NCI-H345 treated with DMSO at 0.1 percent for 48 hours (cell line): ENCODE data around the gene SLC28A3.

Source experiments
- DNase-seq: peaks from one replicate; lab custom pipeline; 2025; ENCODE audit not compliant: unreplicated experiment; lab: John Stamatoyannopoulos, UW

Gene SLC28A3

DNA sequence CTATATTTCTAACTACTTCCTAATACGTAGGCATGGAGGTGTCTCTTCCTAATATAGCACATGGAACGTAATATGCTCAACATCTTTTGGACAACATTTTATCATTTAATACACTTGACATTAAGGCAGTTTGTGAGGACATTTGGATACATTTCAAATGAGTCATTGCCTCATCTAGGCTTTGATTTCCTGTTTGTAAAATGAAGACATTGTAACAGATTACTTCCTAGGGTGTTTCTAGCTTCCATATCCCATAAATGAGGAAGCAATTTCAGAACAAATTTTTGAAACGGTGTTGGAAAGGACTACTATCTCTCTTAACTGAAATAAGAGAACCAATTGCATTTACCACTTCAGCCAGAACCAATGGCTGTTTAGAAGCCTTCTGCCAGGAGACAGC, 38.7 kb downstream of the SLC28A3 start:
- DNase-seq = no peak

GRCh38 chr9:84300271-84300670, 40.3 kb downstream of the SLC28A3 start:
- no peak for DNase-seq

DNA sequence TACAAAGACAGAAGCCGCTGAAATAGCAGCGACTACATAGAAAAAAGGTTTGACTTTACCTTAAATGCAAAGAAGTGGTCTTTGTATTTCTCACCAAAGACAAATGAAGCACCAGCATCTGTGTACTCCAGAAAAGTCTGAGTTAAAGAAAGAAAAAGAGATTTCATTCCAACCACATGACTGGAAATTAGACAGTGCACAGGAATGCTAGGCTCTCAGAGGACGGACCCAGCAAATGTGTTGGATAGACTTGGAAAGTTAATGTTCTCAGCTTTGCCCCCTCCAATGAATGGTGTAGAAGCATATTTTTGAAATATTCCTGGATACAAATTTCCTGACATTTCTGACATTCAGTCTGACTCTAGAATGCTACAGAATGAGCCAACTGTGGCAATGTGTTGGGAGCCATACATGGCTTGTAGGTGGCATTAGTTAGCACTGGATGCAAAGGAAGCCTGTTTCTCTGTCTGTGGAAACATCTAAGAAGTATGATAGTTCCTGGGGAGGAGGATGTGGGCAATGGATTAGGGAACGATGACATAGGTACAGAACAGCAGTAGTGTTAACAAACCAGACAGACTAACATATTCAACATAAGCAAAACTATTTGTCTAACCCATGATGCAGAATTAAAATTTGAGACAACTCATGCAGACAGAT, 43.3 kb downstream of the SLC28A3 start:
- no peak for DNase-seq

GRCh38 chr9:84296146-84296843, 44.3 kb downstream of the SLC28A3 start:
- DNase-seq = no peak

DNA sequence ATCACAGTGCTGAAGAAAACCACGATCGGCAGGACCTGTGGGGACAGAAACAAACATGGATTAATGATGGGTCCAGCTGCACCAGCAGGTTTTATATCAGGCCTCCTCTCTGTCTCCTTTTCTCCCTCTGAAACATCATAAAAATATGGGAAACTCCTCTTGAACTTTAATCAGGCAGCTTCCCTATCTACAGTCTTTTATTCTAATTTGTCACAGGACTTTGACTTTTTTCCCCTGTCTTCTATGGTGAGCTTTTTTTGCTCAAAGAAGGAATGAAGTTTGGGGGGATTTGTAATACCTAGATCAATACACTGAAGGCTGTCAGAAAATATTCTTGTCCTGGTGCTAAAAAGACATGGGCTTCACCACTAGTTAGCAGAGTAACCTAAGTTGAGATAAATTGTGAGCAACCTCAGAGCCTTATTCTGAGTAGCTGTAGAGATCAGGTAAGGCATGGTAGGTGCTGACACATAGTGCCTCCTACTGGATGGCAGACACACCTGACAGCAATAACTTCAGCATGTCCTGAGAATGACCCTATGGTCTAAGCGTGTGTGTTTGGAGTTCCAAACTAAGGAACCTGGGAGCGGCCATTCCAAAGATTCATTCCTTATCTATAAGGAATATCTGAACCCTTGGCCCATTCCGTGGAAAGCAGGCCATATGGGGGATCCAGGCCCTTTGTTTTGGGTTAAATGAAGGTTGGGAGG, 46.2 kb downstream of the SLC28A3 start:
- DNase-seq = no peak

DNA sequence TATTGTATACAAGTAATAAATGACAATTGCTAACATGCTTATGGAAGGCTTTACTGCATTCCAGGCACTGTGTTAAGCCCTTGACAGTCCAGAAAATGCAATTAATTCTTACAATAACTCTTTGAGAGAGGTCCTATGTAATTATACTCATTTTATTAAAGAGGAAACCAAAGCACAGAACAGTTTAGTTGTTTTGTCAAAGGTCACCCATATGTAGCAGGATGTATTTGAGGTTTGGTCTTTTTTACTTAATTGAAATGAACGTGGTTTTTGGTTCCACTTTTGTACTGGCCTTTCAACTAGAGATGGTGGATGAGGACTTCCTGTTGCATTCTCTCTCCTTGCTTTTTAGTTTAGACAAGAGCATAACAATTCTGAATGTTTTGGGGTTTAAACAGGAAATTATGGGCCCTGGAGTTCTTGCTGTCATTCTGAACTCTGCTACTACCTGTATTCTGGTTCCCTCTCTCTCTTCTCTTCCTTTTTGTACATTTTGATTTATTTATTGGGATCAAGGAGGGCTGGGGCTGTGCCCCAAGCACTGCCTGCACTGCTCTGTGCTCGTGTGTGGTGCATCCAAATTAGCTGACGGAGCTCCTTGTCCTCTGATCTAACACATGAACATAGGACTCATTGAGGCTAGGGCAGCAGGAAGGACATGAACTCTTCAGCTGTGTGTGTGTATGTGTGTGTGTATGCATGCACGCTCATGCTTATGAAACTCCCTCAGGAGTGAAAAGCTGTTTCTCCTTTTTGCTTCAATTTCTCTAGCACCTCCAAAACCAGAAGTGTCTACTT, 47.4 kb downstream of the SLC28A3 start:
- DNase-seq = no peak

GRCh38 chr9:84285381-84285780, 55.2 kb downstream of the SLC28A3 start:
- DNase-seq = no peak

GRCh38 chr9:84283946-84284345, 56.6 kb downstream of the SLC28A3 start:
- DNase-seq = no peak

DNA sequence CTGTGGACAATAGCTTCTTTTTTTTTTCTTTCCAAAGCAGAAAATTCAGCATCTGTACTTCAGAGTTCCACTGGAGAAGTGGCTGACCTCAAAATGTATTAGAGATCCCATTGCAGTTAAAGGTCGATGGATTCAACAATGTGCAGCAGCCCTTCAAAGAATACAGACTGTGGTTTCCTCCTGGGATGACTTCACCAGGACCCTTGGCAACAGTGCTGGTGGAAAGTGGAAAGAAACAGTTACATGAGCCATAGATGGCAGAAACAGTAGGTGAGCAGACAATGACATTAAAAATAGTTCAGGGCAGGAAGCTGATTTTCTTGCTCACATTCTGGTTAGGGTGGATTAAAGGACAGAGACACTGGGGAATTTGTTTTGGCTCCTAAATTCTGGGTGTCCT, 62.4 kb downstream of the SLC28A3 start:
- no peak for DNase-seq

DNA sequence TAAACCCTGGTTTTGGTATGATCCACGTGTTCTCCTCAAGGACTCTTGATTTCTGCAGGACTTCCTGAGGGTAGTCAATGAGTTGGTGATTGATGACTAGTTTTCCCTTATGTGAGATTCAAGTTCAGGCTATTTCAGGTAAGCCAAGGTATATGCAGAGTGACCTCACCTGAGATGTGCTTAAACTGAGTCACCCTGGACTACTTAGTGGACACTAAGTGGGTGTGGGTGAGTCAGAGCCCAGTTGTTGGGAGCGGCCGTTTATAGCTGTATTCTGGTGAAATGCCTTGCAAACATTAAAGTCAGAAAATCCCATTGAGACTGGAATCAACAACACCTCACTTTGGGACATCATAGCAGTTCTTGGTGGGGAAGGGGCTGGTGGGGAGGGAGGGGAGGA, 62.9 kb downstream of the SLC28A3 start:
- DNase-seq = no peak

DNA sequence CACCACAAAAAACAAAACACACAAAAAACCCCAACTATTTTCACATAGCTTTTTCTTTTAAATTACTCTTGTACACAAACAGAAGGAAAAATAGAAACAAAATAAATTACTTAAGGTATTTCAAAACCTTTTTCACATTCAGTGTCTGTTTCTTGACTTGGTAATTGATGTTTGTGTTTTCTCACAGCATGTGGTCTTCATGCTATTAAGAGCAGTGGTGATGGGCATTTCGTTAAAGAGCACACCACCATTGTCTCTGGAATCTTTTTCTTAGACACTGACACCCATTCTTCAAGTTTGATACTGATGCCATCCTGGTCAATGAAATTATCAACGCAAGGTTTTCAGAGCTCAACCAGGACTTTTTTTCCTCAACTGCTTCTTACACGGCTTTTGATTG, 63.8 kb downstream of the SLC28A3 start:
- no peak for DNase-seq

- DNase-seq = no peak
Measured at GRCh38 chr9:84271921-84272556, 68.5 kb downstream of the SLC28A3 start.

GRCh38 chr9:84271531-84271900, 69.0 kb downstream of the SLC28A3 start:
- no peak for DNase-seq

- no peak for DNase-seq
Measured at GRCh38 chr9:84270847-84271530, 69.6 kb downstream of the SLC28A3 start.

DNA sequence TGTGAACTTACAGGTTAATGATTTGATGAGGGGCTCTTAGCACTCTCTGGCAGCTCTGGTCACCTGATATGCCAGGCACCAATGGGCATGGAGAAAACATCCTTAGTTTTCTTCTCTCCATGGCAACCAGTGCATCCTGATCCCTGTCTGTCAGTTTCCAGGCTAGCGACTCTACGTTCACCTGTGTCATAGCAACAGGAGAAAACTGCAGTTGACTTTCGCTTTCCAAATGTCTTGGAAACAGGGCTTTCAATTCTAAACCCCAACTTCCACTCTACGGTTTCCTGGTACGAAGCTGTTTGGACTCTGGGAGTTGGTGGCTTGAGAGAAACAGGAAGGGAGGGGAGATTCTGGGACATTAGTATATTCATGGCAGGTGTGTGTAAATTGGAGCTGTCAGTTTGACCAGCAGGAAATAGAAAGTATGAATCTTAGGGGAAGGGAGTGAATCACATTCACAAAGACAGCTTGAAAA, 74.4 kb downstream of the SLC28A3 start:
- peak; percentile 5 for DNase-seq

DNA sequence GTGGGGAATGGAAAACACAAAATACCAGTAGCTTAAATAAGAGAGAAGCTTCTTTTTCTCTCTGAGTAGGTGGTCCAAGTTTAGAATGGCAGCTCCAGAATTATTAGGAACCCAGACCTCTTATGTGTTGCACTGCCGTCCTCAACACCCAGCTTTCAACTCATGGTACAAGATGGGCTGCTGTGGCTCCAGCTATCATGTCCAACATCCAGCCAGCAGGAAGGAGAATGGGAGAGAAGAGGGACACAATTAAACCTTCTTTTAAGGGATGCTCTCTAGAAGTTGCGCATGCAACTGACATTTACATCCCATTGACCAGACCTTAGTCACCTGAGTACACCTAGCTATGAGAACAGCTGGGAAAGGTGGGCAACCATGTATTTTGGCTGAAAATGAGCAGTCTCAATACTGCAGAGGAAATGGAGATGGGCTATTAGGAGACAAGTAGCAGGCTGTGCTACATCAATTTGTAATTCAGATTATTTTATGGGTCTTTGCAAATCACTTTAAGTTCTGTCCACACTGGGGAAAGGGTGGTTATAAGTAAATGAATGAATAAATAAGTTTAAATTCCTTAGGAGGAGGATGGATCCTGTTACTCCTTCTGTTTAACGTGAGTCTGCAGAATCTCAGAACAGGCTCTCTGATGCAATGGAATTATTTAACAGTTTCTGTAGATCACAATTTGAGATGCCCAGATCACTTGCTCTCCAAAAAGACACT, 76.1 kb downstream of the SLC28A3 start:
- DNase-seq = no peak

DNA sequence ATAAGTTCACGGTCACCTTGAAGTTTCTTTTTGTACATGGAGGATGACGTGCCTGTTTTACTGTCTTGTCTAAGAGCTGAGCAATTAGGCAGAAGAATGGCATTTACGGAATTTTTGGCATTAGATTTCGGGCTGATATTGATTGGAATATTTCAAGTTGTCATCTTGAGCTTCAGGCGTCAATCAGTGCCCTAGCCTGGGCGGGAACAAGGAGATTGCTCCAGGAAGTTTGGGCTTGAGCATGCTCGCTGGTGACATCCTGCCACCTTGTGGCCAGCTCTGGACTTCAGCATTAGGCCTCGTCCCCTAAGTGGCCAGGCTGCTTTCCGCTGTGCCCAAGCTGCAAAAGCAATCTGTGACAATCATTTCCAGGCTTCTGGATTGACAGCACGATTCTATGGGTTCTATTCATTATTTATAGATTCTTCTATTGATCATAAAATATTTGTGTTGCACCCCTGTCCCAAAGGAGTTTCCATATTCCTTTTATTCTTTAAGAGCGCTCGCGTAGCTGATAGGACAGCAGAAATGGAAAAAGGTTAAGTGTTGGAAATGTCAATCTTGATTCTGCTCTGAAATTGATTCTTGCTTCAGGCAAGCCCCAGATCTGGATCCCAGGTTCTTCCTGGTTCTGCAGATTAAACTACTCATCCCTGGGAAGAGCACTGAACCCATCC, 79.3 kb downstream of the SLC28A3 start:
- peak; percentile 39 for DNase-seq

DNA sequence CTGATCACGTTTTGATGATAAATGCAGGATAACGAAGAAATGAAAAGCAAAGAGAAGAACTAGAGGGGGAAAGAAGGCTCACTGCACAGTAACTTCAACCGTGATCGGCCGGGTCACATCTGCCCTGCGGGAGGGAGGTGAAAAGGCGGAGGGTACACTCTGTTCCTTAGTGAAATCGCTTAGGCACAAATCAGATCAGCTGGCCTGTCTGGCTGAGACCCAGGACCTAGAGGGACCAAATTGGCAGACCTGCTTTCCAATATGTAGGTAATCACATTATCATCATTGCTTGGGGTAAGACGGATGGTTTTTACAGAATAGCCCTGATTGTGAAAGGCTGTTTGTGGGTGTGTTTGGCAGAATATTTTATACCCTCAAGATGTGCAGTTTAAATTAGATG, 82.2 kb downstream of the SLC28A3 start:
- DNase-seq = no peak

DNA sequence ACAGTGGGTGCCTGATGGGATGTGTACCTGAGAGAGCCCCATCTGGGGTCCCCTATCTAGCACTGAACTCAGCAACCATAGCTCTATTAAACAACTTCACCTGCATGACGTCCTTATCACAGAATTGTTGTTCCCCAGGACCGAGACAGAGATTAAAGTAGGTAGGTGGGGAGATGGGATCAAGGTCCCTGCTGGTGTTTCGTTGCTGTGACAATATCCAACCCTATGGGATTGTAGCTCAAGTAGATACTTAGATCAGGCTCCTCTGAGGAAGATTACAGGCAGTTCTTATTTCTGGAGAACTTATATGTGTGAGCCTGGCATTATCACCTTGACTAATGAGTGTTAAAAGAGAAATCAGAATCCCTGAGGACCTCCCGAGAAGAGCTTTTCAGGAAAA, 84.9 kb downstream of the SLC28A3 start:
- DNase-seq = no peak
